OCI-M2 (cell line): ENCODE measurements around the gene PPP1R9A.

ENCODE experiments used
- DNase-seq: peaks from one replicate; lab custom pipeline; 2025; ENCODE audit not compliant: unreplicated experiment; lab: John Stamatoyannopoulos, UW

PPP1R9A gene

DNA sequence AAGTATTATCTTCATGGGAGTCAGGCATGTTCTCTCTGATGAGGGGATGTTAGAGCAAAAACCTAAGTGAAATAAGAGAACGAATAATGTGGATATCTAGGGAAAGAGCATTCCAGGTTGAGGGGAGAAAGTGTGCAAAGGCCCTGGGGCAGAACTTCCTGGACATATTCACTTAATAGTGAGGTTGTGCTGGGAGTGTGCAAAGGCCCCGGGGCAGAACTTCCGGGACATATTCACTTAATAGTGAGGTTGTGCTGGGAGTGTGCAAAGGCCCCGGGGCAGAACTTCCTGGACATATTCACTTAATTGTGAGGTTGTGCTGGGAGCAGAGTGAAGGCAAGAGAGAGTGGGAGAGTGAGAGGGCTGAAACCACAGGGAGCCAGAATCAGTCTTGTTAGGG lies 405.2 kb downstream of the PPP1R9A start:
- DNase-seq, result no peak

DNA sequence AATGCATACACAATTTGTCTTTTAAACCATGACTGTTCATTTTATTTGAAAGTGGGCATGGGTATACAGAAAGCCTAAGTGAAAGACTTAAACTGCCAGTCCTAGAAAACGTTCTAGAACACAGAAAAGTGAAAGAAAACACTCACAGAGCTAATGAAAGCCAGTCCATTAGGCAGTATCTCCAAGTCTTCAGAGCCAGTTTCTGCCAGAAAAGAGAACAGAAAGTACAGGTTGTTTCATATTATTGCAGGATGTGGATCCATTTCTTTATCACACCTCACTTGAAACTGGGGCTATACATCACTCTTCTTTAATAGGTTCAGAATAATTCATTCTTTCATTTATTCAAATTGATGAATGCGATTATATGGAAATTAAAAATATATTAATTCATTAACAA lies 409.2 kb downstream of the PPP1R9A start:
- no peak for DNase-seq

DNA sequence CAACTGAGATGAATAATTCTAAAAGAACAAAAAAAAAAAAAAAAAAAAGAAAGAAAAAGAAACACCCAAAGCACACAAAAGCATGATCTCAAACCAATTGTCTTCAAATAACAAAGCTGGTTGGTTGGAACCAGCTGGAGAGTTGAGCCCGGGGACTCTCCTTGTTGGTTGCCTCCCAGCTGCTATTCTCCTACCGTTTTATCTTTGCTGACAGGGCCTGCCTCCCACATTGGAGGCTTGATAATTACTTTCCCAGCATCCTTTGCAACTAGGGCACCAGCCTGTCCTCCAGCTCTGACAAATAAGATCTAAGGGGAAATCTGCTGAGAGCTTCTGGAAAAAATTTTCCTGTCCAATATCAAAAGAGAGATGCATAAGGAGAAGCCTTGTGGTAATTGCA lies 410.2 kb downstream of the PPP1R9A start:
- DNase-seq, result no peak

DNA sequence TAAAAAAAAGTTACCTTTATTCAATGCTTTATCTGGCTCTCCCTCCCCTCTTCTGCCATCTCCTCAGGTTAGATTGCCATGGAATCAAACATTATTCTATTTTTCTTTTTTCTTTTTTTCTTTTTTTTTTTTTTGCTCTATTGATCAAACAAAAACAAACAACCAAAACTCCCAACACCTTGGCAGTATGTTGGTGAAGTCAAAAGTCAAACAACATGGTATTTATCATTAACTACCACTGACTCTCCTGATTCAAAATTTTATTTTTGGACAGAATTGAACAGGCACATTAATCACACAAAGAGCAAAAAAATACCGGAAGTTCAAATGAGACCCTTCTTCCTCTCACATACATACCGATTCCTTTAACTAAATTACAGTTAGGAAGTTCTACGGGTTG lies 410.6 kb downstream of the PPP1R9A start:
- no peak for DNase-seq

DNA sequence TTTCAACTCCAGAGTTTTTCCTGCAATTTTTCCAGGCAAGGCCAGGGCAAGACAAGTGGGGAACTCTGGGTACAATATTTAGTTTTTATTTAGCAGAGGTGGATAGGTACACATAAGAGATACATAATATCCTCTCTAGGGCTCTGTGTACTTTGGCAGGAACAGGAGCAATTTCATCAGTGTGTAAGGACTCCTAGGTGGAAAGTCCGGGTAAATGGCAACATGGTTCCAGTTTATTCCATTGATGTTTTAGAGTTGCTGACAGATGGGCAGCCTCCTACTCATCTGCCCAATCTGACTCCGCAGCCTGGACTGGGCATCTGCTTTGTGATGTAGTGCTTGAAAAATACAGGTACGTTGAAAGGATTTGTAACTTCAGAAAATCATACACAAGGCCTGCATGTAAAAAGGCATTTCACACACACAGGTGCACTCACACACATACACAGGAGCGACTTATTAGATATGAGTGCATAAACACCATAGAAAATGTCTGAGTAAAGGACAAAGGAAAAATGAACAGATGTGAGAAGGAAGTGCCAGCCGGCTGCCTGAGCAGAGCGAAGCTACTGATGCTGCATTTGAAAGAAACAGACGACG lies 411.2 kb downstream of the PPP1R9A start:
- no peak for DNase-seq

DNA sequence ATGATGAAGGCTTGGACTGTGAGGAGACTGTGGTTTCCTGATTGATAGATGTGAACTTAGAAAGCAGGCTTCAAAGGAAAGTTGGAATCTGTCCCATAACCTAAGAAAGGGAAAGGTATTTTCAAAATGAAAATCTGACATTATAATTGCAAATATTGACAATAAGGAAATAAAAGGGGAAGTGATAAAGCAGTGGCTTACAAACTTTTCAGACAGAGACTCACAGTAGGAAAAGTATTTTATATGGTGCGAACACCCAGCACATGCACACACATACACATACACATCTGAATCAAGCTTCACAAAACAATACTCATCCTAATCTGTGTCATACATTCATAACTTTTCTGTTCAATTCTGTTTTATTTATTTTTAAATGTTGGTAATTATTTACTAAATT lies 412.2 kb downstream of the PPP1R9A start:
- DNase-seq, result no peak

DNA sequence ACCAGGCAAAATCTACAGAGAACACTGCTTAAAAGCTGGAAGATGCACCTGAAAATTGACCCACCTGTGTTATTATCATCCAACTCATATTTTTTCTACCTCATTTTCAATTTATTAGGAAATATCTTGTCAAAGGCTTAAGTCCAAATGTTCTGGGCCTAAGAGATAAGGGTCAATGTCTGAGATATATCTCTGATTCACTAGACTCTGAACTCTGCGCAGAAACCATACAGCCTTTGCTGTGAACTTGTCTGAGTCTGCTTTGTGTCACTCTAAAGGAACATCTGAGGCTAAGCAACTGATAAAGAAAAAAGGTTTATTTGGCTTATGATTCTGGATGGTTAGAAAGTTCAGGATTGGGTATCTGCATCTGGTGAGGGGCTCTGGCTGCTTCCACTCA lies 413.3 kb downstream of the PPP1R9A start:
- no peak for DNase-seq

DNA sequence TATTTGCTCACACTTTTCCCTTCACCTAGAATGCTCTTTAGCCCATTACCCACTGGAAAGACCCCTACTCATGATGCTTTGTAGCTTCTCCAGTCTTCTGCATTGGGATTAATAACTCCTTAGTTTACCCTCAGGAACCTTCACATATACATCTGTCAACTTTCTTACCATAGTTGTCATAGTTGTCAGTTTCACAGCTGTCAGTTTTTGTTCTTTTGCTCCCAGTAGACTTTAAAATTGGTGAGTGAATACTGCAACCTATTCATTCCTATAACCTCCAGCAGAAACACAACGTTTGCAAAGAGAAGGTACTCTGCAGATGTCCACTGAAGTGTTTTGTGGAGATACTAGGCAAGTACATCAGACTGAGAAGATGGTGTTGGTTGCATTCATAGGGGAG lies 414.3 kb downstream of the PPP1R9A start:
- DNase-seq, result no peak

DNA sequence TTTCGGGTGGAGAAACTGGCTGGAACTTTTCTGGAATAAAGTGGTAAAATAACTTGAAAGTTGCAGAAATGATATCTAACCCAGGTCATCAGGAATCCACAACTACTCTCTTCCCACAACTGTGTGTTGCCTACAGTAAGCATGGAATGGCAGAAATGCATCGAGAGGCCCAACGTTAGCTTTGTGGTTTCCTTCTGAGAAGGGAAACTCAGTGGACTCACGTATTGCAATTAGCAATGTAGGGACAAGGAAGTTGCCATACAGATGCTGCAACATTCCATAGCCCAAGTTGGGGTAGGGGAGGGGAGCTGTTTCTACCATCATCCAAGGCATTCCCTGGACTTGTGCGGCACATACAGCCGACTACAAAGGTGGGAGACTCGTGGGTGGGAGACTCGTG lies 415.0 kb downstream of the PPP1R9A start:
- DNase-seq, result no peak

DNA sequence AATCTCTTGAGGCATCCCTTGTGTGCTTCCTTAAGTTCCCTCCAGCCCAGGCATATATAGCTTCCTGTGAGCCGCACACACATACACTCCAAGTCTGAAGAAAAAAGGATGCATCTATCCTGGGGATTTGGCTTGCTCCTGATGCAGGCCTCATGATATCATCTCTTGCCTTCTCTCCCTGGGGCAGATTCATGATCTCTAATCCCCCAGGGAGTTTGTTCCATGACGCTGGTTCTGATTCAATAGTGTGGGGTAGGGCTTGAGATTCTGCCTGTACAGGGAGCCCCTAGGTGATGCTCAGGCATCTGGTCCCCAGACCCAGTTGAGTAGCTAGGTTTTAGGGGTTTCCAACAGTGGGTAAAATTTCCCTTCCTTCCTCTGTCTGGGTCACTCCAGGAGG lies 415.5 kb downstream of the PPP1R9A start:
- DNase-seq, result no peak

DNA sequence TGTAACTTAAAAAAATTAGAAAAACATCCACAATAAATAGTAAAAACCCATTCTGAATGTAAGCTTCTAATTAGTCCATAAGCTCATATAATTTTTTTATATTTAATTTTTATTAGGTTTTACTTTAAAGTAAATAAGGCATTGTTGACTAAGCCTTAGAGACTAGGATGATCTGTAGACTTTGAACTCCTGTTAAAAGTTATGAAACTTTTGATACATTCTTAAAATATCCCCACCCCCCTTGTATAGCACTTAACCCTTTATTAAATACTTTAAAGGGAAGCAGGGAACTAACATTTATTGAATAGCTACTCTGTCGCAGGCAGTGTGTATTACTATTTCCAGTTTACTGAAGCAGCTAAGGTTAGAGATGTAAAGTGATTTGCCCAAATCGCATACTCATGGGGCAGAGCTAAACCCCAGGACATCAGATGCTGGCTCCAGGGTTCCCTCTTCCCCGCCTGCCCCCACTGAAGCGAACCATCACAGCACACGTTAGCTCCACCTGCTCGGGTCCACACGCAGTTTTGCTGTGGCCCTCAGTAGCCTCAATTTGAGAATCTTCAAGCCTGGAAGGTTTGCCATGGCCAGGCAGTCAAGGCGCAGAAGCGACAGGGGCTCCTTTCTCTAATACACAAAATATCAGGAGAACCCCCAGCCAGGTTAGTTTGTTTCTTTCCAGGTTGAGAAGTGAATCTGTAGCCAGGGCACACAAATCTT lies 416.2 kb downstream of the PPP1R9A start:
- DNase-seq, result no peak

DNA sequence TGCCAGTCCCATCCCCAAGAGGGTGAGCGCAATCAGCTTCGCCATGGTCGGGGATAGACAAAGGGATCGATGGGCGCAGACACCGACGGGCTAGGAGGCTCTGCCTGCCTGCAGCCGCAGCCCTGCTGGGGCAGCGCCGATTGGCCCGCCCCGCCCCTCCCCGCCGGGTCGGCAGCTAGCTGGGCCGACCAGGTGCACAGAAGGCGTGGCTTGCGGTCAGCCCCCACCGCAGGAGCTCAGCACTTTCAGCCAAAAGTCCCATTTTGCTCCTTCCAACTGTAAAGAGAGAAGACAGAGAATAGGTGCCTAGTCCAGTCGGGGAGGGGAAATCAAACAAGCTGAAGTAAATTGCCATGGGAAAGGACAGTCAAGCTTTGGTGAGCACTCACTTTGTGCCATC lies 417.0 kb downstream of the PPP1R9A start, which contains the start of gene PON1:
PON1 (minus strand) TSS at position 102 of the 400 bp plus-strand sequence; CDS start at position 45, 57 bp downstream.
- DNase-seq, result no peak

DNA sequence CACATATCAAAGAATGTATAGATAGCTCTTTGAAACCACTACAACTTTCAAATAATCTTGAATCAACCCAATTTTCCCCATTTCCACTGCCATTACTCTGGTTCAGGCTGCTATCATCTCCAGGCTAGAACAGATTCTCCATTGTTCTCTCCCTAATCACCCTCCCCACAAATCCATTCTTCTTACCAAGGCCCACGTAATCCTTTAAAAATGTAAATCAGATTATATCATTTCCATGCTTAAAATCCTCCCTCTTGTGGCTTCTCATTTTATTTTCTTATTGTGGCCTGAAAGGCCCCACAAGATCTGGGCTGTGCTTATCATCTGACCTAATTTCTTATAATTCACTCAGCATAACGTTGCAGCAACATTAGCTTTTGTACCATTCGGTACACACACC lies 420.0 kb downstream of the PPP1R9A start:
- no peak for DNase-seq

DNA sequence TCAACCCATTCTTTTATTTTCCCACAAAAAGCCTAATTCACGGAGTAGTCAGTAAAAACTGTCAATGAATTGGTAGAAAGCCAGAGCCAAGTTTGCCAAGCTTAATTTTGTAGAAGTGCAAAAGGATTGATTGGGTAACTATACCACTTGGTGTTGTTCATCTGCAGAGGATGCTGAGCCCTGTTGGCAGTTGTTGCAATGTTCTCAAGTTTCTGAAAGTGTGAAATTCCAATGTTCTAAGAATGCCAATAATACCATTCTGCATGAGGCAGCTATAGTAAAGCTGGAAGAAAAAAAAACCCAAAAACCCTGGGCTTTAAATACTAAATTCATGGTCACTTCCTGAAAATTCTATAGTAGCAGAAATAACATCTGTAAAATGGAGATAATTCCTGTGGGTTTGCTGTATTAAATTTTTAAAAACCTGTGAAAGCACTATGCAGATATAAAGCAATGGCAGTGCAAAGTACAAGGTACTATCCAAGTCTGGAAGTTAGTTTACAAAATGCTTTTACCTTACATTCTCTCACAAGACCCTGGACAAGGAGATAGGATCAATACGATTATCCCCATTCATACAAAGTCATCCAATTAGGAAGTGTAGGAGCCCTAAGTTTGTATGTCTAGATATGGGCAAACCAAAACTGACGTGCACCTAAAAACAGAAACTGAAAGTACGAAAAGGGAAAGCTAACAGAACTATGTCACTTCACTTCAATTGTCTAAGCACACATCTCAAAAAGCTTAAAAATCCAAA lies 423.0 kb downstream of the PPP1R9A start:
- no peak for DNase-seq

DNA sequence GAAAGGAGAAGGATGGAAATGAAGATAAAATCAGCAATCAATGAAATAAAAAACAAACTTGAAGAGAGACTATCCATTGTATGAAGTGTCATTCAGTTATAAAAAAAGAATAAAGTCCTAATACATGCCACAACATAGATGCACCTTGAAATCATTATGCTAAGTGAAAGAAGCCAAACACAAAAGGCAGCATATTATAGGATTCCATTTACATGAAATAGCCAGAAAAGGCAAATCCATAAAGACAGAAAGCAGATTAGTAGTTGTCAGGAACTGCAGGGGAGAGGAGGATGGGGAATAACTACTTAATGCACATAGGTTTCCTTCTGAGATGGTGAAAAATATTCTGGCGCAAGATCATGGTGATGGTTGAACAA lies 423.6 kb downstream of the PPP1R9A start:
- no peak for DNase-seq

DNA sequence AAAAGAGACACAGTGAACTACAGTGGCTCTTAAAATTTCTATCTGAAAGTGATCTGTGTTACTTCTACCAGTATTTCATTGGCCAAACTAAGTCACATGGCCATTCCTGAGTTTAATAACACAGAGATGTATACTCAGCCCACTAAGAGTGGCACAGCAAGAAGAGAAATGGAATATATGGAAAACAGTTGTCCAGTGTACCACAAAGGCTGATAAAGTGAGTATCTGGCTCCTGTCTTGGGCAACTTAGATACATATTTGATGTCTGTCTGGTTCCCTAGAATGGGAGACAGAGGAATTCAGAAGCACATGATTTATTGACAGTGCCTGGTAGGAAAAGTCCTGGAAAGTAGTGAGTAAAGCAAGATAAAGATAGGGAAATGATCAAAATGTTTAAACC lies 427.1 kb downstream of the PPP1R9A start:
- no peak for DNase-seq

DNA sequence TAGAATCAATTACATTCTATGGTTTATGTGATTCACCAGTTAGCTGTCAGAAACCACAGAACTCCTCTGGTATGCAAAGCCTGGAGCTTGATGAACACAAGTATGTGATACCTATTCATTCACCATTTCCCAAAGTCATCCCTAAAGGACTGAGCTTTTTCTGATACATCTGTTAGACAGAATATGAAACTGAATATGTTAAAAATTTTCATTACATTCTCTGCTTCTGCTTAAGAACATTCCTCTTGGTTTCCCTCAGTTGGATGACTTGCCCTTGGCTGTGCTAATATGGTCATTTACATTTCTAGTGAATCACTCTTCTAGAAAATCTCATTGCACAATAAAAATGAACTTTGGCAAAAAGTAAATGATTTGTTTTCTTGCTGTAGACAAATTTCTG lies 427.7 kb downstream of the PPP1R9A start:
- no peak for DNase-seq

DNA sequence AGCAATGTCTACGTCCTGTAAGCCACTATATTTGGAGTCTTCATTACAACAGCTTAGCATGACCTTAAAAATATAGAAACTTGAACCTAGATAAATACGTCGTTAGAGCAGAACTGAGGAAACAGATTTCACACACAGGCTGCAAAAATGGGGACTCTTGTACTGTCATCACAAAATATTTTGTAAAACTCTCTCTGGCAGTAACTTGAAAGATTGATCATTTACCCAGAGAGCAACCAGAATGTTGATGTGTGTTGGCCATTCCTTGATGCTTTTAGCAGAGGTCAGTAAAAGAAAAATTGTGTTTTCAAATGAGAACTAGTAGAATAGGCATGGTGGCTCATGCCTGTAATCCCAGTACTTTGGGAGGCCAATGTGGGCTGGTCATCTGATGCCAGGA lies 431.4 kb downstream of the PPP1R9A start:
- no peak for DNase-seq

DNA sequence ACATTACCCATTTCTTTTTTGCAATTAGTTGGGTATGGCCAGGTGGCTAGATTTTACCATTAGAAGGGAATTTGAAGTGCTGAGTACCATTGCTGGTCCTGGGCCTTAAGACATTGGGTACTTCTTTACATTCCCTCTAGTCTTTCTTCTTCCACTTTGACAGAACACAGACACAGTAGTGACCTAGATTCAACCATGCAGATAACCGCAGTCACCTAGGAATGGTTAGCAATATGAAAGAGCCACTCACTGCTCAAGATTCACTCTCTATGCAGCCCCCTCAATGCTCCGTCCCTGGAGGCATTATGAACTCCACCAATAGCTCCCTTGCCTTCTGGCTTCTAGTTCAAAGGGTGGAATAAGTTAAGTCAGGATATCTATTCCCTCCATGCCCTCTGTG lies 433.1 kb downstream of the PPP1R9A start:
- no peak for DNase-seq

DNA sequence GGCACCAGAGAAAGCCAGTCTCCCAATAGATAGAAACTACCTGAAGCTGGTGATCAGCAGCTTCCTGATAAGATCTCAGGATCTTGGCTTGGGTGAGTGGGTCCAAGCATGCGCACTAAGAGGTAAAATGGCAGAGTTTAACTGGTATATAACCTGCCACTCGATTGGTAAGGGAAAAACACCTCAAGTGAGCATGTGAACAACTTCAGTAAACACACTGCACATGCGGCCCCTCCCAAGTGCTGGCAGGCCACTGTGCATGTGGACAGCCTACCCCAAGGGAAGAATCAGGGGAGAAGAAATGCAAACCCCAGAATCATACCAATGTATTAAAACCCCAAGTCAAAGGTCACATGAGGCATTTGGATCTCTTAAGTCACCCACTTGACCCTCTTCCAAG lies 434.6 kb downstream of the PPP1R9A start:
- no peak for DNase-seq

DNA sequence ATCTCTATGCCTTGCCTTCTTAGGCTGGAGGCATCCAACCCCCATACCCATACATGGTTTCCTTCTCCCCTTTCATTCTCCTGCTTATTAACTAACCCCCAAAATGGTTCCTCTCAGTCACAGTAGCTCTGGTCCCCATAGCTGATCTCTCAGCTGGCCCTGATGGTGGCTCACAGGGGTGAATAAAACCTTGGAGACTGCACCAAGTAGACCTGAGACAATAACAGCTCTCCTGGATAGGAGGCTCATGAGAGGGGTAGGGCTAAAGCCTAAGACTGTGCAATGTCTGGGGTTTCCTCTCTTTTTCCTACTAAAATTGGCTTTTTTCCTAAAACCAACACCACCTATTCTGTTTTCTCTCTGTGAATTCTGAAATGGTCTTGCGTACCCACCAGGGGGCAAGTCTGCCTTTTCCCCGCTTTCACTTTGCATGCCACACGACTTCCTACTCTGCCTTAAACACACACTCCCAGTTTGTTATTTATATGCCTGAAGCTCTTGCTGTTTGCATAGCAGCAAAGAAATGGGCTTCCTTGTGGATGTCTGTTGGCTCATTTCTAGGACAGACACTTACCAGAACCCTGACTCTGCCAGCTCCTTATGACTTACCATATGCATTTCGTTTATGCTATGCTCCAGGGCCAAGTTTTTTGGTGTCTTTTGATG lies 435.4 kb downstream of the PPP1R9A start:
- DNase-seq, result no peak
